Testis (tissue), 3 donors: ENCODE measurements around the gene GARIN5B. TPM values are rescaled to one million over a fixed set of nuclear protein-coding genes. Genes with fewer than 3 reads are reported as not detected.

Experiments
- DNase-seq: peaks from one replicate; pipeline ENCODE4 v3.0.0-alpha.2; 2019
- H3K27ac ChIP-seq, 2 donors: fragments of 200-600 bp; sonication (generic); one replicate each; pipeline ENCODE4 v1.5.1; 2019
- H3K27me3 ChIP-seq: fragments of 200-600 bp; sonication (generic); one replicate; pipeline ENCODE4 v1.5.1; 2019
- H3K36me3 ChIP-seq: fragments of 200-600 bp; sonication (generic); one replicate; pipeline ENCODE4 v1.5.1; 2017; ENCODE audit warnings: low read depth; ENCODE audit errors: missing control alignments
- H3K4me1 ChIP-seq: fragments of 200-600 bp; sonication (generic); one replicate; pipeline ENCODE4 v1.5.1; 2019
- H3K4me3 ChIP-seq, 2 donors: fragments of 200-600 bp; sonication (generic); one replicate each; pipeline ENCODE4 v1.5.1; 2017 to 2019
- H3K9me3 ChIP-seq: fragments of 200-600 bp; sonication (generic); one replicate; pipeline ENCODE4 v1.5.1; 2017
- CTCF ChIP-seq, 3 experiments: fragments of 450-650 bp in 2 of 3; fragments of 200-600 bp in 1 of 3; sonication (generic) in 1 of 3; IDR thresholded peaks; one replicate each; pipeline ENCODE4 v1.5.1; 2016 to 2019; ENCODE audit warnings: antibody characterized with exemption in 3 of 3, mild to moderate bottlenecking in 2 of 3, moderate library complexity in 1 of 3
- POLR2A ChIP-seq: fragments of 450-650 bp; IDR thresholded peaks from one replicate; pipeline ENCODE4 v1.6.1; 2017; ENCODE audit warnings: antibody characterized with exemption, mild to moderate bottlenecking, moderate library complexity
- WGBS, 2 donors: methylation state at CpG; one replicate each; pipeline ENCODE4 v1.1.5; 2018; 5-methylcytosine and 5-hydroxymethylcytosine counted together
- intact Hi-C: fragments of 100-400 bp; cut with DNase I; formaldehyde crosslinking; loops from one replicate; pipeline ENCODE4 v1.15.1; 2023; ENCODE audit warnings: low total_unique reads
- polyA plus RNA-seq: library from polyadenylated mRNA; stranded (reverse); fragments of 350-450 nt; fragmentation: Illumina TruSeq; extraction: RNeasy Lipid Tissue Mini Kit (QIAGEN cat#74804); gene quantifications from one replicate; pipeline ENCODE4 v1.2.3, GENCODE V29; 2014; ENCODE audit warnings: low read depth, low replicate concordance; ENCODE audit not compliant: insufficient read depth
- total RNA-seq, 2 donors: library from RNA; depleted of rRNA; stranded (reverse); fragments of >200 nt; gene quantifications; one replicate each; pipeline ENCODE4 v1.2.3, GENCODE V29; 2016

GARIN5B gene
- total and polyA plus RNA-seq, 3 donors from 2014 or later: 11.3 to 49.6 (median 28.2) TPM

- no peak for TF ChIP-seq CTCF (IDR thresholded peaks at IDR 0.05)
- no peak for TF ChIP-seq POLR2A
- Histone ChIP-seq H3K4me3 (no peak overlapping the region), H3K4me1 (no peaks in the 10 kb centered on the region), H3K9me3 (no peaks in the 10 kb centered on the region), H3K27me3 (no peaks in the 10 kb centered on the region), H3K27ac (no peak overlapping the region), H3K36me3 (no peaks in the 10 kb centered on the region)
- DNase-seq: no peak
- intact Hi-C loops: no loop called here
- WGBS, 2 donors: 83 to 90% methylated on average over 13 to 38 of the region's 38 CpGs
These were observed 678 bp downstream of the GARIN5B start for GRCh38 chr19:55362174-55362989.

- intact Hi-C loops: no loop called here
- Histone ChIP-seq H3K4me3 (no peak overlapping the region), H3K36me3 (no peaks in the 10 kb centered on the region), H3K4me1 (no peaks in the 10 kb centered on the region), H3K9me3 (no peaks in the 10 kb centered on the region), H3K27ac (no peak overlapping the region), H3K27me3 (no peaks in the 10 kb centered on the region)
- WGBS, 2 donors: 84 to 94% methylated on average over 8 to 16 of the region's 16 CpGs
- DNase-seq: no peak
- TF ChIP-seq CTCF (IDR thresholded peaks at IDR 0.05) (no peak), POLR2A (no peak)
These were observed 2.2 kb downstream of the GARIN5B start for GRCh38 chr19:55360902-55361301.

DNA sequence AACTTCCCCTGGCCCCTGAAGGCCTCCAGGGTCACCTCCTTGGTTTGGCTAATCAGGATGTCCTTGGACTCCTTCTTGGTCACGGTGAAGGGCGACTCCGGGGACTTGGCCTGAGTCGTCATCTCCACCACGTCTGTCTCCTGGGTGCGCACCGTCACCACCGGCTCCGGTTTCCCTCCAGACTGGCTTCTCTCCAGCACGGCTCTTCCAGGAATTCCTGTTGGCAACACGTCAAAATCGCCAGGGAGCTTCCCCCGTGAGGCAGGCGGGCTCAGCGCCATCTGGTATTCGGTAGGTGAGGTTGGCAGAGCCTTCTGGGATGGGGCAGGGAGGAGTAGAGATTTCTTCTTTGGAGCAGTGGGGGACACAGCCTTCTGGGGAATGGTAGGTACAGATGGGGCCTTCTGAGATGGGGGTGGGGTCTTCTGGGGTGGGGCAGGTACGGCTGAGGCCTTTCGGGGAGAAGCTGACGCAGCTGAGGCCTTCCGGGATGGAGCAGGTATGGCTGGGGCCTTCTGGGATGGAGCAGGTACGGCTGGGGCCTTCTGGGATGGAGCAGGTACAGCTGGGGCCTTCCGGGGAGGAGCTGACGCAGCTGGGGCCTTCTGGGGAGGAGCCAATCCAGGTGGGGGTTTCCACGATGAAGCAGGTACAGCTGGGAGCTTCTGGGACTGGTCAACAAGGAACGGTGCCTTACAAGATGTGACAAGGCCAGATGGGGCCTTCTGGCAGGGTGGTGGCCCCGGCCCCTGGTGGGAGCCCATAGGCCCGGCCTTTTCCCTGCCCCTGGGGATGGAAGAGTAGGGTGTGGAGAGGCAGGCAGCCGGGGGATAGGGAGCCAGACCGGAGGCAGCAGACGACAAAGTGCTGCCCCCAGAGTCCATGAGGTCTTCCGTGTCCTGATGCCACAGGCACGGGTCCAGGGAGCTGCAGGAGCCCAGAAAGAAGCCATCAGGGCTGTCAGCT lies 3.8 kb downstream of the GARIN5B start:
- no peak overlapping the region for H3K27ac ChIP-seq
- H3K4me3 ChIP-seq: no peak overlapping the region
- H3K36me3 ChIP-seq: no peaks in the 10 kb centered on the region
- no peaks in the 10 kb centered on the region for H3K9me3 ChIP-seq
- no peaks in the 10 kb centered on the region for H3K27me3 ChIP-seq
- peaks cover 1% of the 10 kb centered on the region for H3K4me1 ChIP-seq
- WGBS, 2 donors: 76 to 79% methylated on average over 29 to 32 of the region's 32 CpGs
- TF ChIP-seq CTCF (IDR thresholded peaks at IDR 0.05): no peak
- no peak for TF ChIP-seq POLR2A
- DNase-seq: no peak
- intact Hi-C loops: no loop called here

- no peak for TF ChIP-seq POLR2A
- no peak for TF ChIP-seq CTCF (IDR thresholded peaks at IDR 0.05)
- peaks cover 8% of the 10 kb centered on the region for H3K4me1 ChIP-seq
- H3K27ac ChIP-seq: no peak overlapping the region
- DNase-seq: no peak
- no peaks in the 10 kb centered on the region for H3K27me3 ChIP-seq
- H3K9me3 ChIP-seq: no peaks in the 10 kb centered on the region
- H3K4me3 ChIP-seq: no peak overlapping the region
- intact Hi-C loops: no loop called here
- WGBS, 2 donors: 51 to 85% methylated on average over 3 to 19 of the region's 19 CpGs
- no peaks in the 10 kb centered on the region for H3K36me3 ChIP-seq
These were observed 4.6 kb downstream of the GARIN5B start for GRCh38 chr19:55358493-55358892.
